GM12878 (cell line): ENCODE results near the gene LBHD1. TPM values are rescaled to one million over a fixed set of nuclear protein-coding genes. Genes with fewer than 3 reads are reported as not detected.
A peak's percentile ranks its signal among the peaks of the same experiment; 100 is the strongest.

ENCODE experiments used
- CHD1 ChIP-seq: IDR thresholded peaks from 2 replicates; pipeline ENCODE4 v1.6.1; 2012; ENCODE audit warnings: low read depth, low read length, improper control_type of control experiment
- CHD4 ChIP-seq: fragments of 200-600 bp; sonication (generic); IDR thresholded peaks from 2 replicates; pipeline ENCODE4 v1.6.1; 2016; ENCODE audit warnings: mild to moderate bottlenecking
- ELK1 ChIP-seq: IDR thresholded peaks from 2 replicates; pipeline ENCODE4 v1.6.1; 2012; ENCODE audit warnings: low read depth, low read length, improper control_type of control experiment
- FOXM1 ChIP-seq: IDR thresholded peaks from 2 replicates; pipeline ENCODE4 v1.6.1; 2012; ENCODE audit warnings: low read depth, mild to moderate bottlenecking, inconsistent platforms, low read length, moderate library complexity
- GATAD2B ChIP-seq: fragments of 450-650 bp; conservative IDR thresholded peaks from 2 replicates; pipeline ENCODE4 v1.6.1; 2017; ENCODE audit warnings: low read depth, mild to moderate bottlenecking, moderate library complexity
- IRF4 ChIP-seq: IDR thresholded peaks from 2 replicates; pipeline ENCODE4 v1.6.1; 2011; ENCODE audit warnings: low read depth, low read length
- MYC ChIP-seq: IDR thresholded peaks from 2 replicates; pipeline ENCODE4 v1.6.1; 2011; ENCODE audit warnings: mild to moderate bottlenecking, low read length, moderate library complexity, inconsistent platforms; ENCODE audit not compliant: insufficient read depth, insufficient replicate concordance, insufficient read length, severe bottlenecking
- NRF1 ChIP-seq: conservative IDR thresholded peaks from 2 replicates; pipeline ENCODE4 v1.6.1; 2011; ENCODE audit warnings: mild to moderate bottlenecking, low read depth, low read length, improper control_type of control experiment
- PML ChIP-seq: IDR thresholded peaks from 2 replicates; pipeline ENCODE4 v1.6.1; 2012; ENCODE audit warnings: low read length, inconsistent platforms
- RBBP5 ChIP-seq: fragments of 200-600 bp; sonication (generic); conservative IDR thresholded peaks from 2 replicates; pipeline ENCODE4 v1.6.1; 2016
- REST ChIP-seq: IDR thresholded peaks from 2 replicates; pipeline ENCODE4 v1.6.1; 2012; ENCODE audit warnings: mild to moderate bottlenecking, low read depth, low read length
- SRF ChIP-seq, 2 experiments: IDR thresholded peaks; 2 replicates each; pipeline ENCODE4 v1.6.1; 2011; ENCODE audit warnings: low read depth in 2 of 2, low read length in 2 of 2, mild to moderate bottlenecking in 1 of 2, moderate library complexity in 1 of 2
- TARDBP ChIP-seq: IDR thresholded peaks from 2 replicates; pipeline ENCODE4 v1.6.1; 2016; ENCODE audit warnings: borderline replicate concordance
- TCF7 ChIP-seq: IDR thresholded peaks from 2 replicates; pipeline ENCODE4 v1.6.1; 2014; ENCODE audit warnings: antibody characterized with exemption, borderline replicate concordance
- ZBTB11 ChIP-seq: fragments of 450-650 bp; formaldehyde crosslinking; IDR thresholded peaks from 2 replicates; pipeline ENCODE4 v1.5.0; 2022; ENCODE audit warnings: mild to moderate bottlenecking, missing genetic modification characterization
- polyA plus RNA-seq, 11 experiments: library from polyadenylated mRNA; depleted of rRNA in 4 of 11; unstranded in 6 of 11; stranded (reverse) in 5 of 11; fragments of >200 nt; fragmentation: Nextera tagmentation in 4 of 11; fragmentation: Illumina TruSeq in 1 of 11; extraction: Ambion mirVana in 4 of 11; extraction: Trizol in 1 of 11; gene quantifications; 1 replicate in 1 of 11; 2 replicates in 10 of 11; pipeline versions ENCODE4 v1.2.1 to v1.2.3, GENCODE V29; 2011 to 2016; ENCODE audit warnings: inconsistent platforms in 2 of 11, missing spikeins in 2 of 11, low read depth in 1 of 11
- total RNA-seq, 4 experiments: library from RNA; depleted of rRNA in 3 of 4; stranded (reverse); fragments of >200 nt in 3 of 4; fragmentation: Illumina TruSeq in 1 of 4; extraction: Trizol in 1 of 4; gene quantifications; 2 replicates each; pipeline versions ENCODE4 v1.2.1 to v1.2.3, GENCODE V29; 2013 to 2021
- TF ChIP-seq, protein P1 (sequence below): fragments of 450-650 bp; IDR thresholded peaks from 2 replicates; pipeline ENCODE4 v1.6.1; 2017; ENCODE audit warnings: borderline replicate concordance
- TF ChIP-seq, protein P2 (sequence below): fragments of 450-650 bp; IDR thresholded peaks from 2 replicates; pipeline ENCODE4 v1.6.1; 2017; ENCODE audit warnings: mild to moderate bottlenecking, moderate library complexity

Gene LBHD1
- total and polyA plus RNA-seq, 10 of the 15 experiments (the other 5 are each of a cell fraction or from before 2014, with no cell fraction given): 0.79 to 12.0 (median 7.6) TPM

- TF ChIP-seq, protein P1, sequence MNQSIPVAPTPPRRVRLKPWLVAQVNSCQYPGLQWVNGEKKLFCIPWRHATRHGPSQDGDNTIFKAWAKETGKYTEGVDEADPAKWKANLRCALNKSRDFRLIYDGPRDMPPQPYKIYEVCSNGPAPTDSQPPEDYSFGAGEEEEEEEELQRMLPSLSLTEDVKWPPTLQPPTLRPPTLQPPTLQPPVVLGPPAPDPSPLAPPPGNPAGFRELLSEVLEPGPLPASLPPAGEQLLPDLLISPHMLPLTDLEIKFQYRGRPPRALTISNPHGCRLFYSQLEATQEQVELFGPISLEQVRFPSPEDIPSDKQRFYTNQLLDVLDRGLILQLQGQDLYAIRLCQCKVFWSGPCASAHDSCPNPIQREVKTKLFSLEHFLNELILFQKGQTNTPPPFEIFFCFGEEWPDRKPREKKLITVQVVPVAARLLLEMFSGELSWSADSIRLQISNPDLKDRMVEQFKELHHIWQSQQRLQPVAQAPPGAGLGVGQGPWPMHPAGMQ: no peak
- TF ChIP-seq IRF4 (no peak), ZBTB11 (peak; percentile 41; the same call in 1 of the 2 replicates), GATAD2B (peak; percentile 61; the same call in 1 of the 2 replicates), PML (peak; percentile 99), NRF1 (no peak), CHD1 (no peak), TARDBP (0 out of 2 replicates have a peak, but pooled peaks have one; percentile 34), FOXM1 (peak; percentile 48), ELK1 (peak; percentile 77), SRF (IDR thresholded peaks at IDR 0.05; ENCODE audit: low read depth in 2 of 2, low read length in 2 of 2) (no peak), REST (peak; percentile 49; the same call in 1 of the 2 replicates), MYC (no peak), TCF7 (0 out of 2 replicates have a peak, but pooled peaks have one; percentile 23), RBBP5 (no peak), CHD4 (no peak)
- TF ChIP-seq, protein P2, sequence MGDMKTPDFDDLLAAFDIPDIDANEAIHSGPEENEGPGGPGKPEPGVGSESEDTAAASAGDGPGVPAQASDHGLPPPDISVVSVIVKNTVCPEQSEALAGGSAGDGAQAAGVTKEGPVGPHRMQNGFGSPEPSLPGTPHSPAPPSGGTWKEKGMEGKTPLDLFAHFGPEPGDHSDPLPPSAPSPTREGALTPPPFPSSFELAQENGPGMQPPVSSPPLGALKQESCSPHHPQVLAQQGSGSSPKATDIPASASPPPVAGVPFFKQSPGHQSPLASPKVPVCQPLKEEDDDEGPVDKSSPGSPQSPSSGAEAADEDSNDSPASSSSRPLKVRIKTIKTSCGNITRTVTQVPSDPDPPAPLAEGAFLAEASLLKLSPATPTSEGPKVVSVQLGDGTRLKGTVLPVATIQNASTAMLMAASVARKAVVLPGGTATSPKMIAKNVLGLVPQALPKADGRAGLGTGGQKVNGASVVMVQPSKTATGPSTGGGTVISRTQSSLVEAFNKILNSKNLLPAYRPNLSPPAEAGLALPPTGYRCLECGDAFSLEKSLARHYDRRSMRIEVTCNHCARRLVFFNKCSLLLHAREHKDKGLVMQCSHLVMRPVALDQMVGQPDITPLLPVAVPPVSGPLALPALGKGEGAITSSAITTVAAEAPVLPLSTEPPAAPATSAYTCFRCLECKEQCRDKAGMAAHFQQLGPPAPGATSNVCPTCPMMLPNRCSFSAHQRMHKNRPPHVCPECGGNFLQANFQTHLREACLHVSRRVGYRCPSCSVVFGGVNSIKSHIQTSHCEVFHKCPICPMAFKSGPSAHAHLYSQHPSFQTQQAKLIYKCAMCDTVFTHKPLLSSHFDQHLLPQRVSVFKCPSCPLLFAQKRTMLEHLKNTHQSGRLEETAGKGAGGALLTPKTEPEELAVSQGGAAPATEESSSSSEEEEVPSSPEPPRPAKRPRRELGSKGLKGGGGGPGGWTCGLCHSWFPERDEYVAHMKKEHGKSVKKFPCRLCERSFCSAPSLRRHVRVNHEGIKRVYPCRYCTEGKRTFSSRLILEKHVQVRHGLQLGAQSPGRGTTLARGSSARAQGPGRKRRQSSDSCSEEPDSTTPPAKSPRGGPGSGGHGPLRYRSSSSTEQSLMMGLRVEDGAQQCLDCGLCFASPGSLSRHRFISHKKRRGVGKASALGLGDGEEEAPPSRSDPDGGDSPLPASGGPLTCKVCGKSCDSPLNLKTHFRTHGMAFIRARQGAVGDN: peak; percentile 92
These were observed 6.9 kb downstream of the LBHD1 start, which contains the start of the genes C11orf98 and CSKMT (continued) for GRCh38 chr11:62665075-62665598.
